Peyer's patch (tissue), 4 donors: Measurements from ENCODE around the gene CSNK2A1.

ENCODE experiments used
- POLR2A ChIP-seq, 2 donors: fragments of 450-650 bp; IDR thresholded peaks; one replicate each; pipeline ENCODE4 v1.5.1; 2017; ENCODE audit warnings: antibody characterized with exemption in 2 of 2, mild to moderate bottlenecking in 2 of 2, moderate library complexity in 2 of 2
- TF ChIP-seq, protein P1 (sequence below), 6 experiments: fragments of 450-650 bp in 4 of 6; fragments of 200-600 bp in 2 of 6; sonication (generic) in 1 of 6; IDR thresholded peaks; one replicate each; pipeline ENCODE4 v1.5.1; 2017 to 2019; ENCODE audit warnings: antibody characterized with exemption in 6 of 6, mild to moderate bottlenecking in 3 of 6, moderate library complexity in 1 of 6

DNA sequence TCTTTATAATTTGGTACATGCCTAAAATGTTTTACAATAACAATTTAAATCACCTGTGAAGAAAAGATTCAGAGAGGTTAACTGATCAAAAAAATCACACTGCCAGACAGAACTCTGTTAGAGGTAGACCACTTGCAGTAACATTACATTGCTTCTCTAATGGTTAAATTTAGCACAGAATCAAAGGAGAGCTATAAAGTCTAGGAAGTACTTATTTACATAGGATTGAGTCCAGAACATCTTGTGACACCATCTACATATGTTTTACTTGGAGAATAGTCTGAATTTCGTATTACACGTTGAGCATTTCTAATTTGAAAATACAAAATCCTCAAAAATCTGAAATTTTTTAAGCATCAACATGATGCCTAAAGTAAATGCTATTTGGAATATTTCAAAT is 64.1 kb downstream of the CSNK2A1 start:
- TF ChIP-seq, protein P1, sequence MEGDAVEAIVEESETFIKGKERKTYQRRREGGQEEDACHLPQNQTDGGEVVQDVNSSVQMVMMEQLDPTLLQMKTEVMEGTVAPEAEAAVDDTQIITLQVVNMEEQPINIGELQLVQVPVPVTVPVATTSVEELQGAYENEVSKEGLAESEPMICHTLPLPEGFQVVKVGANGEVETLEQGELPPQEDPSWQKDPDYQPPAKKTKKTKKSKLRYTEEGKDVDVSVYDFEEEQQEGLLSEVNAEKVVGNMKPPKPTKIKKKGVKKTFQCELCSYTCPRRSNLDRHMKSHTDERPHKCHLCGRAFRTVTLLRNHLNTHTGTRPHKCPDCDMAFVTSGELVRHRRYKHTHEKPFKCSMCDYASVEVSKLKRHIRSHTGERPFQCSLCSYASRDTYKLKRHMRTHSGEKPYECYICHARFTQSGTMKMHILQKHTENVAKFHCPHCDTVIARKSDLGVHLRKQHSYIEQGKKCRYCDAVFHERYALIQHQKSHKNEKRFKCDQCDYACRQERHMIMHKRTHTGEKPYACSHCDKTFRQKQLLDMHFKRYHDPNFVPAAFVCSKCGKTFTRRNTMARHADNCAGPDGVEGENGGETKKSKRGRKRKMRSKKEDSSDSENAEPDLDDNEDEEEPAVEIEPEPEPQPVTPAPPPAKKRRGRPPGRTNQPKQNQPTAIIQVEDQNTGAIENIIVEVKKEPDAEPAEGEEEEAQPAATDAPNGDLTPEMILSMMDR (IDR thresholded peaks at IDR 0.05): no peak
- TF ChIP-seq POLR2A (IDR thresholded peaks at IDR 0.05): no peak
